Activated CD4-positive, alpha-beta T cell treated with anti-CD3 and anti-CD28 coated beads for 48 hours (primary cell): Measurements from ENCODE around the gene PLVAP.

Source experiments
- DNase-seq: peaks from one replicate; pipeline ENCODE4 v3.0.0-alpha.2; 2020

Gene PLVAP

DNA sequence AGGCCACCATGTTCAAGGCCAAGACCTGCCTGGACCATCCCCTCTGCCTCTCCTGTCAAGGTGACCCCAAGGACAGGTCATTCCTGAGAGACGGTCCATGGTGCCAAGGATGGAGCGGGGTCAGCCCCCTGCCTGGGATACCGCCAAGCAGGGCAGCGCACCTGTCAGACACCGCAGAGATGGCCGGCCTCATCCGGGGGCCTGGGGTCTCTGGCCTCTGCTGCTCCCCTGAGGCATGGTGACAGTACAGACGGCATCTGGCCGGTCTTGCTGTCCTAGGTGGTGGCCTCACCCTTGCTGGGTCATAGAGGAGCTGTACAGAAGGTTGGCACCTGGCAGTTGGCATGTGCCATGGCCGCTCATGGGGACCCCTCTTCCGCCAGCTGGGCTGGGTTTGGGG lies 56.7 kb downstream of the PLVAP start:
- no peak for DNase-seq

- DNase-seq = no peak
Measured at GRCh38 chr19:17319473-17320238, 57.5 kb downstream of the PLVAP start.

GRCh38 chr19:17318966-17319365 lies 58.2 kb downstream of the PLVAP start:
- DNase-seq = no peak

DNA sequence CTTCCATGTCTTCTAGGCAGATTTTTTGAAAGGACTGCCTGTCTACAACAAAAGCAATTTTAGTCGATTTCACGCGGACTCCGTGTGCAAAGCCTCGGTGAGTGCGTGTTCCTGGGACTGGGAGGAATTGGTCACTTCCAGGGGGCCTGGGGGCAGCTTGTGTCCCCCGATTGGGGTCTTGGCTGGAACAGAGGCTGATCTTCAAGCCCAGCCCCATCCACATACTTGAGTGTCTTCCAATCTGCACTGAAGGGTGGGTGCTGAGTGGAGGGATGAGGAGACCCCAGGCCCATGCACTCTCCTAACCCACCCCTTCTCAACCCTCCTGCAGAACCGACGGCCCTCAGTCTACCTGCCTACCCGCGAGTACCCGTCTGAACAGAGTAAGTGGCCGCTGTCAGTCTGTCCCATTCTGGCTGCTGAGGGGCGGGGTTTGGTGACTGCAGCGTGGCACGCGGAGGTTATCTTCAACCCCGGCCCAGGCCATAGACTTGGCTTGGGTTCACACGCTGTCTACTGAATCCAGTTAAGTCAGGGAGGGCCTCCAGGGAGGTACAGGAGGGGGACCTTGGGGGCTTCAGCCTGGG lies 63.0 kb downstream of the PLVAP start:
- DNase-seq = no peak

DNA sequence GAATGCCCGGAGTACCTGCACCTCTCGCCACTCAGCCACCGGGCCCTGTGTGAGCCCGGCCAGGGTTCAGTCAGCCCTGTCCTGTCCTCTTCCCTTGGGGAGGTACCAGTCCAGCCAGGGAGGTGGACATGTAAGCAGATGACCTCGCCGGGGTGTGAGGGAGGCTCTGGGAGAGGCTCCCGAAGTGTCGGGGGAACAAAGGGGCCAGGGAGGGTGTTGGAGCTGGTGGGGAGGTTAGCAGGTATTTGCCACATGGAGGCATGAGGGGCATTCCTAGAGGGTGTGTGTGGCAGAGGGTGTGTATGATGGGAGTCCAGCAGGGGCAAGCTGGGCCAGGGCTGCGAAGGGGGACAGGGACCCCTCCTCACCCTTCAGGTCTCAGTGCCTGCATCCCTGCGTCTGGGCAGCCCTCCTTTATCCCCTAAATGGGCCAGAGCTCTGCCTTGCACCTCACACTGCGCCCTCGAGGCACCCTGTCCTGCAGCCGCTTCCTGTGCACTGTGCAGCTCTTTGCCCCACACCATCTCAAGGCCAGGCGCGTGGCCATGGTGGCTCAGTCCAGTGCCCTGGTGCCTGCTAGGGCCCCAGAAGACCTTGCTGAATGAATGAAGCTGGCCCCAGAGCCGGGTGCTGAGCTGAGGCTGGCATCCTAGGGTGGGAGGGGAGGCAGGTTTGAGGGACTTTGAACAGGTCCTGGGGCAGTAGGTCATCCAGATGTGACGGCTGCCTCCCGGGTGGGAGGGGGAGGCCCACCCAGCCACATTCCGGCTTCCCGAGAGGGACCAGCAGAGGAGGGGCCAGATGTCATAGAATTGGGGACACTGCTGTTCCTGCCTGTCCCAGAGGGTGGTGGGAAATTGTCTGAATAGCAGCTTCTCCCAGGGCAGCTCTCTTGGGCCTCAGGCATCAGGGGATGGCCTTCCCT lies 64.7 kb downstream of the PLVAP start:
- DNase-seq = no peak

DNA sequence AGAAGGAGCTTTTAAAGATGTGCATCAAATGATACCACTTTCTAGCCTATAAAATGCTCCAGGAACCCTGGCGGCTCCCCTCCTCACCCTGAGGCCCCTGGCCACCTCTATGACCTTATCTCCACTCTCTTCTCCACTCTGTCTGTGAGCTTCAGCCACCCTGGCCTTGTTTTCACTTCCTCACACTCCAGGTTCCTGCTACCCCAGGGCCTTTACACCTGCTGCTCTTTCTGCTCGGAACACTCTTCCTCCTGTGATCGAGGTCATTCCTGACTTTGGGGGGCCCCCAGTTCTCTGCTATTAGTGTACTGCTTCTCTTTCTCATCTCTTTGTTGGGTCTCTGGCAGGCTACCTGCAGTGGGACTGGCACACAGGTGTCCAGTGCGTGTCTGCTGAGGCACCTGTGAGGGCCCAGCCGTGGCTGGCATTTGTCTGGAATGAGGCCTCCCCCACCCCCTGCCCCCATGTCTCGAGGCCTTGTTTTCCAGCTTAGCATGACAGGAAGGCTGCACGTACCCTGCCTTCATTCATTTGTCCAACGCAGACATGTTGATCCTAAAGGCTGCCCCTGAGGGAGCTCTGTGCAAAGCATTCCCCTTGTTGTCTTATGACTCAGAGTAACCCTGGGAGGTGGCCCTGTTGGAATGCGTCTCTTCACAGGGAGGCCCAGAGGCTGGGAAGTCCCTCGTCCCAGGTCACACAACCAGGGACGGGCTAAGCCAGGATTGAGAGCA lies 65.5 kb downstream of the PLVAP start:
- DNase-seq = no peak

GRCh38 chr19:17309965-17310461 lies 67.1 kb downstream of the PLVAP start:
- peak; percentile 45 for DNase-seq

- peak; percentile 99 for DNase-seq
Measured at GRCh38 chr19:17309198-17309964, 67.8 kb downstream of the PLVAP start, which contains the start of gene DDA1. DDA1 (plus strand) TSS chr19:17309563; CDS start chr19:17309655, 92 bp downstream.

- no peak for DNase-seq
Measured at GRCh38 chr19:17307876-17308377, 69.2 kb downstream of the PLVAP start.

- DNase-seq = no peak
Measured at GRCh38 chr19:17306285-17306714, 70.8 kb downstream of the PLVAP start.

DNA sequence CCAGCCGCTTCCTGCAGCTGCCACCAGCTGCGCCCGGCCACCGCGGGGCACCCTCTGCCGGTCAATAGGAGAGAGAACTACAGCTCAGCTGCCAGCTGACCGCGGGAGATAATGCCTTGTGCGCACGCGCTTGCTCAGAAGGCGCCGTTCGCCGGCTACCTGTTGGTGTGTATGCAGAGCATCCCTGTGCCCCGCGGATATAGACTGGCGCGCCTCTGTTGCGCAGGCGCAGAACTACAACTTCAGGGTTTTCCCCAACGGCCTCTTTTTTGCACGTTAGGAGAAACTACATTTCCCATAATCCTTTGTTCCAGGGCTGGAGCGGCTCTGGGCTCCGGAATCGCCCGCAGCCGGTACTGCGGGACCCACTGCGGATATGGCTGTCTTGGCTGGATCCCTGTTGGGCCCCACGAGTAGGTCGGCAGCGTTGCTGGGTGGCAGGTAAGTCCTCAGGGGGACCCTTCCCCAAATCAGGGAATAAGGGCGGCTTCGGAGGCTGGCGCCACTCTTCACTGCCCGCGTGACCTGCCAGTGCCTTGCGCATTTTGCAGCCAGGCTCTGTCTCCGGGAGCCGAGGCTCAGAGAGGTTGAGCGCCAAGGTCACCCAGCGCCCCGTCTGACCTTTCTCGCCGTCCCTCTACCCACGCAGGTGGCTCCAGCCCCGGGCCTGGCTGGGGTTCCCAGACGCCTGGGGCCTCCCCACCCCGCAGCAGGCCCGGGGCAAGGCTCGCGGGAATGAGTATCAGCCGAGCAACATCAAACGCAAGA lies 71.4 kb downstream of the PLVAP start, which contains the start of gene MRPL34:
MRPL34 (plus strand) TSS at position 356 of the 768 bp plus-strand sequence; CDS start at position 377, 21 bp downstream.
- DNase-seq = peak; percentile 97

- no peak for DNase-seq
Measured at GRCh38 chr19:17305216-17305516, 72.0 kb downstream of the PLVAP start.

DNA sequence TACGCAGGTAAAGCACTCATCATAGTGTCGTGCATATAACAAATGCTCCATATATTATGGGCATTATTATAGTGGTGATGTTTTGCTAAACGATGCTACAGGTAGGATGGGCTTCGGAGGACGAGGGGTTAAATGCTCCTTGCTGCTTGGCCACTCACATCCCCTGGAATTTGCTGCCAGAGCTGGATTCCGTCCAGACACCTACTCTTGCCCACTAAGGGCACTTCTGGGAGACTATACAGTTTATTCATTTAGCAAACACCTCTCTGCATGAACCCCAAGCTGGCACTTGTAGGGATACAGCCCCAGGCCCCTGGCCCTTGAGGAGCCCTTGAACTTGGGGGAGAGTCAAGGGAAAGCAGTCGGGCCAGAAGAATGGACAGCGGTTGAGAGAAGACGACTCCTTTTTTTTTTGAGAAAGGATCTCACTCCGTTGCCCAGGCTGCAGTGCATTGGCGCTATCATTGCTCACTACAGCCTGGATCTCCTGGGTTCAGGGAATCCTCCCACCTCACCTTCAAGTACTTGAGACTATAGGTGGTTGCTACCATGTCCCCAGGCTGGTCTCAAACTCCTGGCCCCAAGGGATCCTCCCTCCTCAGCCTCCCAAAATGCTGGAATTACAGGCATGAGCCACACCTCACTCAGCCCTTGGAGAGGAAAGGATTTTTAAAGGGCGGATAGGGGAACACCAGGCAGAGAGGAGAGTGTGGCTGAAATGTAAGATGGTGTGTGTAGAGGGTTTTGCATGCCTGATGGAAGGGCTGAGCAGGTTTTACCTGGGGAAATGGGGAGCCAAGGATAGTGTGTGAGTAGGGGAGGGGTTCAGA lies 72.5 kb downstream of the PLVAP start:
- DNase-seq = no peak

DNA sequence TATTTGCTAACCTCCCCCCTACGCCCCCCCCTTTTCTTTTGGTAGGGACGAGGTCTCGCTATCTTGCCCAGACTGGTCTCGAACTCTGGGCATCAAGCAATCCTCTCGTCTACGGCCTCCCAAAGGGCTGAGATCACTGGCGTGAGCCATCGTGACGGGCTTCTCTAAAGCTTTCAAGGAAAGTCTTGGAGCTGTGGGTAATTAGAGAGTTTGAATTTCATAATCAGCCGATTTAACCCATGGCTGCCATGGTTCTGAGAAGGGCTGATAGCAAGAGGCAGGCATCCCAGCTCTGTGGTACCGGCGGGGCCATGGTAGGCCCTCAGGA lies 73.2 kb downstream of the PLVAP start:
- DNase-seq = no peak

DNA sequence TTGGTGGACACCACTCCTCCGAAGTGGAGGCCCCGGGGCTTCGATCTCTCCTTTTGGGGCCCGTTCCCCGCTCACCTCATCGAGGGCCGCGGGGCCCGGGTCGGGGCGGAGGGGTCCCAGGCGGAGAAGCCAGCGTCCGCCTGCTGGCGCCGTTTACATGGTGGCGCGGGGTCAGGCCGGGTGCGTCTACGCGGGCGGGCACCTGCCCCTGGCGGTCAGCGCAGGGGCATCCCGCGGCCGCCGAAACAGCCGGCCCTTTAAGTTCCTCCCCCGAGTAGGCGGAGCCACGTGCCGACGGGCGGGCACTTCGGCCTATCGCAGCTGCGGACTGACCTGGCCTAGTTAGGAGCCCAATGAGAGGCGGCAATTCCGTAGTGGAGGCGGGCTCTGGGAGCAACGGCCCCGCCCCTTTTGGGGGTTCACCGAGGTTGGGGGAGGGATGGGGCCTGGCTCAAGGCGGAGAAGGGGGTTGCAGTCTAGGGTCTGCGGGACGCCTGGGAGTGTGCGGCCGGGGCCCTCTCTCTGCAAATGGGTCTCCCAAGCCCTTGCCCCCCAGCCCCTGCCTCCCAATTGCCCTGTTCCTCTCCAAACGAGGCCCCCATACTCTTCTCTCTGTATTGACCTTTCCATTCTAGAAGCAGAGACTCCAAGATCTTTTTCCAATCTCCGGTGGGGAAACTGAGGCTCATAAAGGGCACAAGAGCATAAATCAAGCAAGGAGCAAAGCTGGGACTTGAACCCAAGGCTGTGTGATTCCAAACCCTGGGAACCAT lies 73.8 kb downstream of the PLVAP start, which contains the start of gene ABHD8:
ABHD8 (minus strand) TSS at position 259 of the 773 bp plus-strand sequence. CDS start 1,809 bp downstream, outside the sequence.
- DNase-seq = peak; percentile 97

DNA sequence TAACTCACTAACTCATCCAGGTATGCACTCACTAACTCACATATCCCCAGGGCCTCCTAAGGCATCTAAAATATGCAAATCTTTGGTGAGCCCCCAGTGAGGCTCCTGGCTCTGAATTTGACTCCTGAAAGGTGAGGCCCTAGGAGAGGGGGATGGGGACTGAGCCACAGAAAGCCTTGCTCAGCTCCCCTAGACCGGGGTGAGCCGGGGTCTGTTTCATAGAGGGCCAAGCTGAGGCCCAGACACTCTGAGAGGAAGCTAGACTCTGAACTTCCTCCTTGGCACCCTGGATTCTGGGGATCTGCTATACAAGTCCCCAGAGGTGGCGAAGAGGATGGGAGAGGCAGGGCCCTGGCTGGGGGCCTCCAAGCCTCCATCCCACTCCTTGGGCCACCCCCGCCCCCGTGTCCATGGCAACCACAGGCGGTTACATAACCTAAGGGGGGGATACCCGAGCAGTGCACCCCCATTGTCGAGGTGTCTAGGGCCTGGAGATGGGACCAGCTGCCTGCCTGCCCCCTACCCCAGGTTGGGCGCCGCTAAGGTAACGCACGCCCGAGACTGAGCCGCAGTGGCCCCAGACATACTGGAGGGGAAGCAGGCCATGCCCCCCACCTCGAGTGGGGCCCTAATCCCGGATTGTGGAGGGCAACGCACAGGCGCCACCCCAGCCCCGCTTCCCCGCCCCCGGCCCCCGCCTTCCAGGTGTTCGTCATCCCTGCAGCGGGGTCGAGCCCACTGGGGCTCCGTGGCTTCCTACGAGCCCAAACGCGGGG lies 74.6 kb downstream of the PLVAP start:
- DNase-seq = no peak
